K562 (cell line): ENCODE data around the gene TMEM164. TPM values are rescaled to one million over a fixed set of nuclear protein-coding genes. Genes with fewer than 3 reads are reported as not detected.

Source experiments
- CHD7 ChIP-seq: fragments of 200-600 bp; sonication (generic); IDR thresholded peaks from one replicate; pipeline ENCODE4 v1.6.1; 2012; ENCODE audit warnings: mild to moderate bottlenecking, low read depth, low read length, inconsistent platforms
- polyA plus RNA-seq, 8 experiments: library from polyadenylated mRNA; depleted of rRNA in 4 of 8; stranded (reverse) in 5 of 8; unstranded in 3 of 8; fragments of >200 nt; fragmentation: Nextera tagmentation in 2 of 8; fragmentation: Illumina TruSeq in 1 of 8; extraction: Ambion mirVana in 2 of 8; extraction: Trizol in 1 of 8; gene quantifications; 2 replicates each; pipeline versions ENCODE4 v1.2.1 to v1.2.3, GENCODE V29; 2011 to 2014; ENCODE audit warnings: inconsistent platforms in 1 of 8, missing spikeins in 1 of 8
- total RNA-seq, 7 experiments: library from RNA; depleted of rRNA in 6 of 7; stranded (reverse); fragments of >200 nt in 6 of 7; fragmentation: Illumina TruSeq in 2 of 7; extraction: Trizol in 2 of 7; gene quantifications; 2 replicates each; pipeline versions ENCODE4 v1.2.1 to v1.2.3, GENCODE V29; 2011 to 2021; ENCODE audit warnings: low replicate concordance in 1 of 7

Gene TMEM164
- total and polyA plus RNA-seq, 9 of the 15 experiments (the other 6 are each of a cell fraction or from before 2014, with no cell fraction given): 2.4 to 57.3 (median 23.1) TPM

DNA sequence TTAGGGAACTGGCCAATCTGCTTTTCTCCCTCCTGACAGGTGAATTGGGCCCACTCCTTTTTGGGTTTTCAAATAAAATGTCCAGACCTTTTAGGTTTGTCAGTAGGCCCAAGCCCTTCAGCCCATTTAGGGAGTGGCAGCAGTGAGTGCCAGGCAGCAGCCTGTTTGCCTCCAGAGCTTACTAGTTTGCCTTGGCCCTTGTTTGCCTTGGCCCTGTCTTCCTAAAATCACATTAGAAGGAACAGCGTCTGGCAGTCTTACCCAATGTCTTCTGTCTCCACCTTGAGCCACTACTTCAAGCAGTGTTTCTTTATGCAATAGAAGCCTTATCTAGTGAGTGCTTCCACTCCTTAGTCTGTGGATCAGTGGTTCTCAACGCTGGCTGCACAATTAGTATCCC is 117.1 kb downstream of the TMEM164 start (continued):
- no peak for TF ChIP-seq CHD7
